Cardiac fibroblast (primary cell): ENCODE data around the gene SLC35E2B.
"Not testable (repeated sequence)": the region's sequence is repeated elsewhere in the genome, so short reads cannot be mapped to it uniquely, and the experiment has no call there.

ENCODE experiments used
- DNase-seq, 2 donors: peaks; one replicate each; pipeline versions ENCODE4 v3.0.0 to v3.0.0-alpha.2; 2010; ENCODE audit warnings: low read depth in 2 of 2
- H3K4me3 ChIP-seq, 2 donors: replicated peaks in 1 of 2; 1 replicate in 1 of 2; 2 replicates in 1 of 2; pipeline ENCODE4 v1.5.1; 2011; ENCODE audit warnings: low read depth in 2 of 2, low read length in 2 of 2, mild to moderate bottlenecking in 2 of 2, moderate library complexity in 1 of 2
- TF ChIP-seq, protein P1 (sequence below): IDR thresholded peaks from one replicate; pipeline ENCODE4 v1.5.1; 2011; ENCODE audit warnings: low read depth, mild to moderate bottlenecking, low read length, inconsistent platforms

The SLC35E2B gene

DNA sequence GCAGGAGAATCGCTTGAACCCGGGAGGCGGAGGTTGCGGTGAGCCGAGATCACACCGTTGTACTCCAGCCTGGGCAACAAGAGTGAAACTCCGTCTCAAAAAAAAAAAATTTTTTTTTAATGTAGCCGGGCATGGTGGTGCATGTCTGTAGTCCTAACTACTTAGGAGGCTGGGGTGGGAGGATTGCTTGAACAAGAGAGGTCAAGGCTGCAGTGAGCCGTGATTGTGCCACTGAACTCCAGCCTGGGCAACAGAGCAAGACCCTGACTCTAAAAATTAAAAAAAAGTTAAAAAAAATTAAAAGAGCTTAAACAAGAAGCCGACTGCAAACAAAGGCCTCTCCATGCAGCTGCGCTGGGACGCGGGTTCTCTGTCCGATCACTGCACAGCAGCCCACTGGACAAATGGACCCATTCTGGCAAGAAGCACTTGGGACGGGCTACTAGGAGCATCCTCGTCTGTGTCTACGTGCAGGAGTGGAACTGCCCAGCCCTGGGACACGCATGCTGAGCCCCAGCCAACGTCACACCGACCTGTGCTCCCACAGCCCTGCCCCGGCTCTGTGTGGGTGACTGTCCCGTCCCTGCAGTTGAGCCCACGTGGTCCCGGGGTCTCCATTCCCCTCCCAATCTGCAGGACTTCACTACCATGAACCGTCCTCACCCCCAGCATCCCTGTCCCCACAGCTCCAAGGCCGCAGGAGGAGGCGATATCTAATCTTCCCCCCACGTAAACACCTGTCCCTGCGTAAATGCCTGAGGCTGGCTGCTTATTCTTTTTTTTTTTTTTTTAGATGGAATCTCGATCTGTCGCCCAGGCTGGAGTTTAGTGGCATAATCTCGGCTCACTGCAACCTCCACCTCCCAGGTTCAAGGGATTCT, 12.3 kb downstream of the SLC35E2B start:
- H3K4me3 ChIP-seq: no peak overlapping the region
- no peak for DNase-seq
- TF ChIP-seq, protein P1, sequence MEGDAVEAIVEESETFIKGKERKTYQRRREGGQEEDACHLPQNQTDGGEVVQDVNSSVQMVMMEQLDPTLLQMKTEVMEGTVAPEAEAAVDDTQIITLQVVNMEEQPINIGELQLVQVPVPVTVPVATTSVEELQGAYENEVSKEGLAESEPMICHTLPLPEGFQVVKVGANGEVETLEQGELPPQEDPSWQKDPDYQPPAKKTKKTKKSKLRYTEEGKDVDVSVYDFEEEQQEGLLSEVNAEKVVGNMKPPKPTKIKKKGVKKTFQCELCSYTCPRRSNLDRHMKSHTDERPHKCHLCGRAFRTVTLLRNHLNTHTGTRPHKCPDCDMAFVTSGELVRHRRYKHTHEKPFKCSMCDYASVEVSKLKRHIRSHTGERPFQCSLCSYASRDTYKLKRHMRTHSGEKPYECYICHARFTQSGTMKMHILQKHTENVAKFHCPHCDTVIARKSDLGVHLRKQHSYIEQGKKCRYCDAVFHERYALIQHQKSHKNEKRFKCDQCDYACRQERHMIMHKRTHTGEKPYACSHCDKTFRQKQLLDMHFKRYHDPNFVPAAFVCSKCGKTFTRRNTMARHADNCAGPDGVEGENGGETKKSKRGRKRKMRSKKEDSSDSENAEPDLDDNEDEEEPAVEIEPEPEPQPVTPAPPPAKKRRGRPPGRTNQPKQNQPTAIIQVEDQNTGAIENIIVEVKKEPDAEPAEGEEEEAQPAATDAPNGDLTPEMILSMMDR: no peak

DNA sequence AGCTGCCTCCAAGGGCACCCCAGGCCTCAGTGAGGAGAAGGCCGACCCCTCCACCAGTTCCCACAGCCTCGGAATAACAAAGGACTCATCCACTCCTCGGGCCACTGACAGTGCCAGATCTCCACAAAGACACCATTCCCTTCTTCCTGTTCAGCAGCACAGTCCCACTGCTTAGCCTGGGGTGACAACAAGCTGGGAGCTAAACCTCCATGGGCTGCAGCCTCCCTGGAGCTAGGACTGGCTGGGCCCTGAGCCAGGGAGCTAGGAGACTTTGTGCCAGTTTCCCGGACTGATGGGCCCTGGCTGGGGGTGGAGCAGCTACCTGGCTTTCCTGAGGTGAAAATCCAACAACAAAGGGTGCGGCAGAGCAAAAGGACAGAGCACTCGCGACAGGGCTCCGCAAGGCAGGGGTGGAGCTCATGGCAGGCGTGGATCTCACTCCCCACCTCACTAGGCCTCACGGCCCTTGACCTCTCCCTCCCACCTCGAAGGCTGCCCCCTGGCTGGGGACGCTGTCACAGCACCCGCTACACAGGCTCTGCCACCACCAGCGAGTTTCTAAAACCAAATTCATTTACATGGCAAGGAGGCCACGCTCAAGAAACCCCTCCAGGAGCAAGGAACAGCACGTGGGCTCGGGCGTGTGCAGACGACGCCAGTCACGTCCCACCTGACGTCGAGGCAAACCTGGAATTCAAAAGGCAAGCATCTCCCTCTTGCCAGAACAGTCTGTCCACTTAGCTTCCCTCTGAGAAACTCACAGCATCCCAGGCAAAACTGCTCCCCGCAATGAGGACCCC, 13.8 kb downstream of the SLC35E2B start:
- TF ChIP-seq, protein P1: peak; percentile 32
- no peak for DNase-seq
- no peak overlapping the region for H3K4me3 ChIP-seq

DNA sequence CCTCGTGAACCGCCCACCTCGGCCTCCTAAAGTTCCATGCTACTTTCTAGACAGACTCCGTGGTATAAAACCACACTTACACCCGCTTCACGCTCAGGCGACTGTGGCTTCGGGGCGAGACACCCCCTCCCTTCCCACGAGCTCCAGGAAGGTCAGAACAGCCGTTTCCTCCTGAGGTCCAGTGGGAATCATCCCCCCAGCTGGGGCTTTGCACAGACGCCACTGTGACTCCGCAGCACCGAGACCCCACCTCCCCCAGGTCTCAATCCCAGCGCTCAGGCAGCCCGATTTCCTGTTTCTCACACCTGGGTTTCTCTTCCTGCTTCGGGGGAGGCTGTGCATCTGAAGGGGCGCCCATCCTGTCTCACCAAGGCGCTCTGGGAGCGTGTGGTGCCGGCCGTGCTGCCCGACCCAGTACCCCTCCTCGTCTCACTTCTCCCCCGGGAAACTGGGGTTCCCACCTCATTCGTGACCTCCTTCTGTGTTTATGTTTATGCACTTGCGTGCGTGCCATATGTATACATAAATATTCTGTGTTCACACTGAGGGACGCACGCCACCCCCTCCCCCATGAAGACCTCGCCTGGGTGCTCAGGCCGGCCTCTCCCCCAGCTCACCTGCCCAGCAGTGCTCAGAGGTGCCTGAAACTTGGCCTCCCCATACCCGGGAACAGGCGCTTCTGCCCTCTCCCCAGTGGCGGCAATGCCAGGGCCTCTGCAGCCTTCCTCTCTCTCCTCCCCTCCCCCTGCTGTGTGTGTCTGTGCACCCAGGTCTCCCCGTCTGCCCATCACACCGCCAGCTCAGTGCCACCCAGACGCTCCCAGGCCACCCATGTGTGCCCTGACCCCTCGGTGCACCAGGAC, 14.6 kb downstream of the SLC35E2B start:
- DNase-seq: no peak
- H3K4me3 ChIP-seq: no peak overlapping the region
- TF ChIP-seq, protein P1: no peak

DNA sequence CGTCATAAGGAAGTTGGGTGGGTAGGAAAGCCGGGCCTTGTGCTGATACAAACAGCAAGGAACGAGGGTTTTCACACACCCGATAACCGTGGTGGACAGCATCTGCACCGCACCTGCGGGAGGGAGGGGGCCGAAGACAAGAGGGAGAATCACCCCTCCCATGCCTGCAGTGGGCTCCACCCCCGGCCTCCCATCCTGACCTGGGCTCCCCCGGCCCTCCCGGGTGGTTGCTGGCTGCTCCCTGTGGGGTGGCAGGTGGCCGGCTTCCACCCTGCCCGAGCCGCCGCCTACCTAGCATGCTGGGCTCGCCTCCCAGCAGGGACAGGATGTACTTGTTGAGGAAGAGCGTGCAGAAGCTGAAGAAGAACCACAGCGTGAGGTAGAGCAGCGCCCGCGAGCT, 16.5 kb downstream of the SLC35E2B start:
- DNase-seq, H3K4me3 ChIP-seq: not testable (repeated sequence)

DNA sequence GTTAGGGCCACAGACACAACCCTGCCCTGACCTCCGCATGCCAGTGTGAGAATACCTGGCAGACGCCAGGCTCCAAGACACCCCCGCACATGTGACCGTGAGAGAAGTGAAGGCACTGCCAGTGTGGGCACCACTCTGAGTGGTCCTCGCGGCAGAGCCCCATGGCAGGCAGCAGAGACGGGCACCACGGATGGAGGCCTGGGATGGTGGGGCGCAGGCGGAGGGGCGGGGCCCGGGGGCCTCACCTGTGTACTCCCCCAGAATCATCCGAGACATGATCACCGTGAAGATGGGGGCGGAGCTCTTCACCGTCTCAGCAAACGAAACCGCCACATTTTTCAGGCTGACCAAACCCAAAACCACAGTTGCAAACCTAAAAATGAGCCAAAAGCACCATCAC, 17.4 kb downstream of the SLC35E2B start:
- DNase-seq, H3K4me3 ChIP-seq: not testable (repeated sequence)

DNA sequence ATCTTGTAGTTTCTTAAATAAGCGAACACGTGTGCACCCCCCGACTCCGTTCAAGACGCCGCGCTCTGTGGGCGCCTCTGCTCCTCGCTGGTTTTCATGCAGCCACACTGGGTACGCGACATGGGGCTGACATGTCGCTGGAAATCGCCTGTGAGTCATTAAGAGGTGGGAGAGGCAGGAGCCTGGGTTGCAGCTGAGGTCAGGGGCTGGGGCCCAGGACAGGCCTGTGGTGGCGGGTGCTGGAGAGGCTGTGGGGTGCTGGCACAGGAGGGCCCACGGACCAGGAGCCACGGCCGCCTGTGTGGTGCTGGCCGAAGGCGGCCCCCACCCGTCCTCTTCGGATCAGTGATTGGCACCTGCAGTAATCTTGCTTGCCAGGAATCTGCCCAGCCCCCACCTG, 17.8 kb downstream of the SLC35E2B start:
- not testable (repeated sequence) for H3K4me3 ChIP-seq, DNase-seq

- no peak for DNase-seq
- TF ChIP-seq, protein P1: no peak
- no peak overlapping the region for H3K4me3 ChIP-seq
Observed at GRCh38 chr1:1672181-1672965, 20.2 kb downstream of the SLC35E2B start.
